ENCODE results near the gene DVL1.
"Not testable (repeated sequence)": the region's sequence is repeated elsewhere in the genome, so short reads cannot be mapped to it uniquely, and the experiment has no call there.

Gene DVL1

GRCh38 chr1:1385931-1386330, 36.7 kb upstream of the DVL1 start:
- no peak for DNase-seq (ENCODE audit: insufficient read length)
- FAIRE-seq: no peak
- TF ChIP-seq POLR2AphosphoS5 (IDR thresholded peaks at IDR 0.05; ENCODE audit: low read depth, low read length) (peak; percentile 55; the same call in 1 of the 2 replicates), POLR2A (IDR thresholded peaks at IDR 0.05; ENCODE audit: low read depth, low read length) (no peak; the same call in 1 of the 2 replicates)

GRCh38 chr1:1385339-1385738, 36.1 kb upstream of the DVL1 start:
- not testable (repeated sequence) for DNase-seq (ENCODE audit: insufficient read length); FAIRE-seq

GRCh38 chr1:1381294-1381693, 32.1 kb upstream of the DVL1 start:
- TF ChIP-seq POLR2AphosphoS5 (IDR thresholded peaks at IDR 0.05; ENCODE audit: low read depth, low read length): no peak
- TF ChIP-seq TAF1 (IDR thresholded peaks at IDR 0.05; ENCODE audit: borderline replicate concordance, low read depth, low read length): no peak
- FAIRE-seq (no peak), DNase-seq (ENCODE audit: insufficient read length) (no peak)

- FAIRE-seq (no peak), DNase-seq (ENCODE audit: insufficient read length) (no peak)
- TF ChIP-seq TAF1 (IDR thresholded peaks at IDR 0.05; ENCODE audit: borderline replicate concordance, low read depth, low read length) (no peak), POLR2AphosphoS5 (IDR thresholded peaks at IDR 0.05; ENCODE audit: low read depth, low read length) (no peak), POLR2A (IDR thresholded peaks at IDR 0.05; ENCODE audit: low read depth, low read length) (no peak)
These were observed 31.6 kb upstream of the DVL1 start for GRCh38 chr1:1380860-1381259.

GRCh38 chr1:1377540-1378205, 28.5 kb upstream of the DVL1 start:
- FAIRE-seq (no peak), DNase-seq (ENCODE audit: insufficient read length) (no peak)
- TF ChIP-seq POLR2AphosphoS5 (IDR thresholded peaks at IDR 0.05; ENCODE audit: low read depth, low read length) (no peak), TAF1 (IDR thresholded peaks at IDR 0.05; ENCODE audit: borderline replicate concordance, low read depth, low read length) (no peak), POLR2A (IDR thresholded peaks at IDR 0.05; ENCODE audit: low read depth, low read length) (no peak)

- no peak for DNase-seq (ENCODE audit: insufficient read length)
- TF ChIP-seq POLR2A (IDR thresholded peaks at IDR 0.05; ENCODE audit: low read depth, low read length): no peak
- TF ChIP-seq TAF1 (IDR thresholded peaks at IDR 0.05; ENCODE audit: borderline replicate concordance, low read depth, low read length): no peak
- TF ChIP-seq POLR2AphosphoS5 (IDR thresholded peaks at IDR 0.05; ENCODE audit: low read depth, low read length): no peak
- no peak for FAIRE-seq
These were observed 27.5 kb upstream of the DVL1 start for GRCh38 chr1:1376551-1377226.

GRCh38 chr1:1374929-1375662, 25.9 kb upstream of the DVL1 start, which contains the start of gene AURKAIP1:
Gene AURKAIP1, minus strand, starts transcription at chr1:1375207. Its CDS starts 451 bp downstream, at chr1:1374756.
- peak; percentile 100 for FAIRE-seq
- TF ChIP-seq POLR2AphosphoS5 (IDR thresholded peaks at IDR 0.05; ENCODE audit: low read depth, low read length) (peak; percentile 50; the same call in 1 of the 2 replicates), POLR2A (IDR thresholded peaks at IDR 0.05; ENCODE audit: low read depth, low read length) (peak; percentile 59; the same call in 1 of the 2 replicates), TAF1 (IDR thresholded peaks at IDR 0.05; ENCODE audit: borderline replicate concordance, low read depth, low read length) (peak; percentile 35; the same call in 1 of the 2 replicates)
- peak; percentile 99 for DNase-seq (ENCODE audit: insufficient read length)

GRCh38 chr1:1374589-1374928, 25.3 kb upstream of the DVL1 start:
- DNase-seq (ENCODE audit: insufficient read length) (no peak), FAIRE-seq (no peak)
- TF ChIP-seq POLR2A (IDR thresholded peaks at IDR 0.05; ENCODE audit: low read depth, low read length) (no peak), POLR2AphosphoS5 (IDR thresholded peaks at IDR 0.05; ENCODE audit: low read depth, low read length) (no peak), TAF1 (IDR thresholded peaks at IDR 0.05; ENCODE audit: borderline replicate concordance, low read depth, low read length) (no peak)

- FAIRE-seq (no peak), DNase-seq (ENCODE audit: insufficient read length) (no peak)
- no peak for TF ChIP-seq POLR2A (IDR thresholded peaks at IDR 0.05; ENCODE audit: low read depth, low read length)
- no peak for TF ChIP-seq POLR2AphosphoS5 (IDR thresholded peaks at IDR 0.05; ENCODE audit: low read depth, low read length)
- TF ChIP-seq TAF1 (IDR thresholded peaks at IDR 0.05; ENCODE audit: borderline replicate concordance, low read depth, low read length): no peak
These were observed 24.8 kb upstream of the DVL1 start for GRCh38 chr1:1373815-1374588.

GRCh38 chr1:1373051-1373814, 24.0 kb upstream of the DVL1 start:
- FAIRE-seq (no peak), DNase-seq (ENCODE audit: insufficient read length) (no peak)
- TF ChIP-seq TAF1 (IDR thresholded peaks at IDR 0.05; ENCODE audit: borderline replicate concordance, low read depth, low read length) (no peak), POLR2A (IDR thresholded peaks at IDR 0.05; ENCODE audit: low read depth, low read length) (no peak), POLR2AphosphoS5 (IDR thresholded peaks at IDR 0.05; ENCODE audit: low read depth, low read length) (no peak)

Measured in GM12892 (cell line).